ENCODE data around the gene GFOD1.

GFOD1 gene

GRCh38 chr6:13355999-13356785 lies 131.2 kb downstream of the GFOD1 start:
- no peak for DNase-seq (ENCODE audit: low read depth, low spot score)

GRCh38 chr6:13355043-13355945 lies 132.1 kb downstream of the GFOD1 start:
- DNase-seq (ENCODE audit: low read depth, low spot score) = no peak

GRCh38 chr6:13354331-13355042 lies 132.9 kb downstream of the GFOD1 start:
- no peak for DNase-seq (ENCODE audit: low read depth, low spot score)

GRCh38 chr6:13352165-13352564 lies 135.2 kb downstream of the GFOD1 start:
- no peak for DNase-seq (ENCODE audit: low read depth, low spot score)

GRCh38 chr6:13351271-13351670 lies 136.1 kb downstream of the GFOD1 start:
- no peak for DNase-seq (ENCODE audit: low read depth, low spot score)

- DNase-seq (ENCODE audit: low read depth, low spot score) = no peak
These were observed 137.4 kb downstream of the GFOD1 start for GRCh38 chr6:13349811-13350506.

GRCh38 chr6:13348334-13349113 lies 138.9 kb downstream of the GFOD1 start:
- no peak for DNase-seq (ENCODE audit: low read depth, low spot score)

GRCh38 chr6:13346245-13346644 lies 141.2 kb downstream of the GFOD1 start:
- no peak for DNase-seq (ENCODE audit: low read depth, low spot score)

- DNase-seq (ENCODE audit: low read depth, low spot score) = no peak
These were observed 144.9 kb downstream of the GFOD1 start for GRCh38 chr6:13342414-13343019.

GRCh38 chr6:13339863-13340630 lies 147.4 kb downstream of the GFOD1 start:
- DNase-seq (ENCODE audit: low read depth, low spot score) = no peak

- DNase-seq (ENCODE audit: low read depth, low spot score) = no peak
These were observed 149.4 kb downstream of the GFOD1 start for GRCh38 chr6:13338038-13338437.

- peak; percentile 55 for DNase-seq (ENCODE audit: low read depth, low spot score)
These were observed 150.8 kb downstream of the GFOD1 start for GRCh38 chr6:13336553-13336952.

GRCh38 chr6:13334953-13335352 lies 152.4 kb downstream of the GFOD1 start:
- DNase-seq (ENCODE audit: low read depth, low spot score) = no peak

GRCh38 chr6:13332349-13332706 lies 155.1 kb downstream of the GFOD1 start:
- DNase-seq (ENCODE audit: low read depth, low spot score) = no peak

- DNase-seq (ENCODE audit: low read depth, low spot score) = no peak
These were observed 155.7 kb downstream of the GFOD1 start for GRCh38 chr6:13331516-13332348.

GRCh38 chr6:13328875-13329183 lies 158.6 kb downstream of the GFOD1 start:
- no peak for DNase-seq (ENCODE audit: low read depth, low spot score)

- DNase-seq (ENCODE audit: low read depth, low spot score) = peak; percentile 50
These were observed 159.1 kb downstream of the GFOD1 start, which contains the start of gene TBC1D7 for GRCh38 chr6:13328076-13328874. Gene TBC1D7, minus strand, starts transcription at chr6:13328537. Its CDS starts 1,639 bp downstream, at chr6:13326898.

GRCh38 chr6:13327691-13328075 lies 159.7 kb downstream of the GFOD1 start:
- DNase-seq (ENCODE audit: low read depth, low spot score) = no peak

Measured in brain pericyte (primary cell).